ENCODE measurements around the gene PLEKHG4.

The PLEKHG4 gene

DNA sequence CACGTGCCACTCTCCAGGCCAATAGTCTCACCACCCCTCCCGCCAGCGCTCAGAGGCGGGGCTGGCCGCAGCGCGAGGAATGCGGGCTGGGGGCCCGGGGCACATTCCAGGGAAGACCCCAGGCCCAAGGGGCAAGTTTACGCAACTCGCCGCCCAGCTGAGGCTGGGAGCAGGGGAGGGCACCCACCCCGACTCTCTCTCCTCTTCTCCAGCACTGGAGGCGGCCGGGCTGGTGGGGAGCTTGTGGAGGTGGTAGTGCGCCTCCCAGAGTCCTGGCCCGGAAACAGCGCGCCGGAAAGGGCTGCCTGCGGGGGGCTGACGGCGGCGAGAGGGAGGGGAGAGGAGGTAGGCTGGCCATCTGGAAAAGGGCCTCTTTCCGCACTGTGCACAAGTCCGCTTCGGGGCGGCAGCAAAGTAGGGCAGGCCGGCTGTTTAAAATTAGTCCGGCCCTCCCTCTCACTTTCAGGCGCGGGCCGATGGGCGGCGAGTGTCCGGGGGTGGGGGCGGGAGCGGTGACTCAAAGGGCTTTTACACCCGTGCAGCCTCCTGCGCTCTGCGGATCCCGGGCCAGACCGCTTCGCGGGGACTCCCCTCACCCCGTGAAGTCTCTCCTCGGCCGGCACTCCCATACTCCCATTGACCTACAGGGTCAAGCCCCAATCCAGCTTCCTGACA, 33.1 kb upstream of the PLEKHG4 start:
- peak in 11 of 14 donors; percentile 28 to 80 (median 71) for DNase-seq

DNA sequence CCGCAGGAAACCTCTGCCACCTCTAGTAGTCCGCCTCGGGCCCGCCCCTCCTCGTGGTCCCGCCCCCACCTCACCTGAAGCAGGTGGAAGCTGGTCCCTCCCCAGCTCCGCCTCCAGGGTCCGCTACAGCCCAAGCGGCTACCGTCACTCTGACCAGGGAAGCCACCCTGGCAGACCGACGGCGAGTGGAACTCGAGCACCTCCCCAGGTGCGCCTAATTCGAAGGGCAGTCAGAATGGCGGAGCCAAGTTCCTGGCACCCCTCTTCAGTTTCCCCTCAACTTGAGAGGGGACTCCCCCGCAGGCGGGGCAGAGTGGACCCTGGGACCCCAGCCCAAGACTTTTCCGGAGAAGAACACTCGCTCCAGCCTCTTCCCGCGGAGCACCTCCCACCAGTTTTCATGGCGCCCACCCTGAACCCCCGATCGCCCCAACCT, 32.6 kb upstream of the PLEKHG4 start:
- peak in 4 of 14 donors; percentile 46 to 64 (median 55) for DNase-seq

DNA sequence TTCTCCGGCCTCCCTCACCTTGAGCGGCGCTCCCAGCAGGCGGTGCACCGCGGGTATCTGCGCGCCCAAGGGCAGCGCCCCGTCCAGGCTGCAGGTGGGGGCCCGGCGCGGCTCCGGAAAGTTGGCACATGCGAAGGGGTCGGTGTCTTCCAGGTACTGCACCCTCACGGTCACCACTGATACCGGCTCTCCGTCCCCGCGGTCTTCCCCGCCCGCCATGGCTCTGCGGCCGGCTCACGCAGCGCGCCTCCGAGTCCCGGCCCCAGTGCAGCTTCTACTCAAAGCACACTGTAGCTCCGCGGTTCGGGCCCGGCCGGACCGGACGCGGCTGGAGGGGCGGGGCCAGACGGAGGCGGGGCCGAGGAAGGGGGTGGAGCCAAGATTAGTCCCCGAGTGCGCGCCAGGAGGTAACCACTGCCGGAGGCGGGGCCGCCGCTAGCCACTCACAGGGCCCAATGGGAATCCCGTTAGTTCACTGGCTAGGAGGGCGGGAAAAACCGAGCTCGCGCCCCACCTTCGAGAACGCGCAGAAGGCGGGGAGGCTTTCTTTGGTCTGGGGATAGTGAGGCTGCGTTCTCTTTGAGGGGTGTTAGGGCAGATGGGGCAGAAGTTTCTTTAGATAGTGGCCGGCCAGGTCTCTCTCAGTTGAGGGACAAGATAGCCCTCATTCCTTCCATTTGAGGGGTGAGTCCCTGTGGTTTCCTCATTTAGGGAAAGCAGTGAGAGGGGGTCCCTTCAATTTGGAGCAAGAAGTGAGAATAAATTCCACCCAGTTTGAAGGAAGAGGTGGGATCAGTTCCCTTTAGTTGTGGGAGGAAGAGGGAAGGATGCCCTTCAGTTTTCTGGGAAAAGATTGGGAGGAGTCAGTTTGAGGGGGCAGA, 31.9 kb upstream of the PLEKHG4 start, which contains the start of gene FHOD1:
Gene FHOD1 (minus strand): TSS at position 290 of the 881 bp plus-strand sequence. CDS start 71 bp downstream, at position 219.
- DNase-seq = peak; percentile 51 to 94 (median 84)

DNA sequence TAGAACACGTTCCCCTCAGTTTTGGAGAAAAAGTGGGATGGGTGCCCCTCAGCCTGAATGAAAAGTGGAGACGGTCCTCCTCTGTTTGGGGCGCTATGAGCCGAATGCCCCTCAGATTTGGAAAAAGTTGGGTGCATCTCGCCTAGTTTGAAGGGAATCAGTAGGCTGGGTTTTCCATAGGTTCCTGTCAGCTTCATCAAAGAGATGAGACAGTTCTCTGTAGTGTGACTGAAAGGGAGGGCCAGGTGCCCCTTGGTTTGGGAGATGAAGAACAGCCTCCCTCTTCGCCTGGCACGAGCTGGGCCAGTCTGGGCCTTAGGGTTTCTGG, 31.3 kb upstream of the PLEKHG4 start:
- no peak for DNase-seq

DNA sequence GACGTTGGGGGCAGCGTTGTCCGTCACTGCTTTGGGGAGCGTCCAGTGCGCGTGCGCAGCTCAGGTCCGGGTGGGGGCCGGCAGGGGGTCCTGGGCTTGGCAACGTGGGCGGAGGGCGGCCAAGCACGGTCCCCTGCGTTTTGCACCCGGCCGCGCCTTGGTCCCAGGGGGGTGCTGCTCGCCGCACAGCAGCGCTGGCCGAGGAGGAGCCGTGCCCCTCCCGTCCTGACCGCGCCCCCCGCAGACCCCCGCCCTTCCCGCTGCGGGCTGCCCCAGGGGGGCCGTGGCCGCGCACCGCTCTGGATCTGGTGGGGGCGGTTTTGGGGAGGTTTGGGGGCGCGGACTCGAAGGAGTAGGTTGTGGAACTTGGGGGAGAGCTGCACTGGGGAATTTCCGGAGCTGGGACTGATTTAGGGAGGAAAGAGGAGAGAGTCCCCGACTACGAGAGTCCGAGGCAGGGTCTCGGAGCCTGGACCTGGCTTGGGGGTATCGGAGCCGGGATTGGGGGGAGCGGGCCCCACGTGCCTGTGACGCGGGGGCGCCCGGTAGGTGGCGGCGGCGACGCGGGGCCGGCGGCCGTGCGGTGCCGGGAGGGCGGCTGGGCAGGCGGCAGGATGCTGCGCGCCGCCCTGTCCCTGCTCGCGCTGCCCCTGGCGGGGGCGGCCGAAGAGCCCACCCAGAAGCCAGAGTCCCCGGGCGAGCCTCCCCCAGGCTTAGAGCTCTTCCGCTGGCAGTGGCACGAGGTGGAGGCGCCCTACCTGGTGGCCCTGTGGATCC, 30.7 kb upstream of the PLEKHG4 start, which contains the start of gene SLC9A5:
Gene SLC9A5 (plus strand): TSS at position 579 of the 777 bp plus-strand sequence. CDS start 36 bp downstream, at position 615.
- peak in 3 of 14 donors; percentile 15 to 49 (median 27) for DNase-seq

DNA sequence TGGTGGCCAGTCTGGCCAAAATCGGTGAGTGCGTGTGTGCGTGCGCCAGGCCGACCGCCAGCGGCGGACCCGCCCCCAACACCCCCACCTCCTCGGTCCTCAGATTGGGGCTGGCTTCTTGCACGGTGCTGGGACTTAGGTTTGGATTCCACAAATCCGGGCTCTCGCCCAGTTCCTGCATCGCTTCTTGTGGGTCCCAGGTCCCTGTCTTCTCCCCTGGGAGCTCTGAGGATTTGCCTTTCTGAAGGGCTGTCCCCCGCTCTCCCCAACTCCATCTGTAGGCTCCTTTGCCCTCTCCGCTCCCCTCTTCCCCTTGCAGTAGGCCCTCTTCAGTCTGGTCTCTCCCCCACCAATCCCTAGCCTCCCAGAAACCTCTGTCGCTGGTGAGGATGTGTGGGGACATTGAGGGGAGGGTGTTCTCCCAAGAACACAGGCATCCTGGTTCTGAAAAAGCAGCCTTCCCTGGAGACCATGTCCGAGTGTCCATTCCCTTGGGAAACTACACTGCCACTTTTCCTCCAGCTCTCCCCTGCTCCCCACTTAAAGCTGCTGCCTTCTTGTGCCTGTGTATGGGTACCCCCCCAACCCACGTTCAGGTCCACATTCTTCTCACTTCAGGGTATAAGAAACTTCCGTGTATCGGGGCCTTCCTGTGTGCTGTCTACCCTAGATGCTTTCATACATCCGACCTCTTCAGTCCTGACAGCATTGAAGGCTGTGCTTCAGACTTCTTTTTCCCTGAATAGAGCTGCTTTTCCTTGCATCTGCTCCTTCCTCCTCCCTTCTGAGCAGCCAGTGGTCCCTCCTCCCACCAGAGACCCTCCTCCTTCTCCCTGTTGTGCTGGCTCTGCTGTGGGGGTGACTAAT, 29.9 kb upstream of the PLEKHG4 start:
- peak in 1 of 14 donors; percentile 49 for DNase-seq

DNA sequence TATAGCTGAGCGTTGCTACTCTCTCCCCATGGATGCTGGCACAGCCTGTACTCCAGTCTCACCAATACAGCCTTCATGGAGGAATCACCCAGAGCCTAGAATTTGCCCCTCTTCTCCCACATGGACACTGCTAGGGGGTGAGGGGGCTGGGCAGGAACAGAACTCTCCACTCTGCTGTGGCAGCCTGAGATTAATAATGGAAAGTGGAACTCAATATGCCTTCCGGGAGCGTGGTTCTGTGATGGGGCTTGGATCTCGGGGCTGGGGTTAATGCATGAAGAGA, 29.3 kb upstream of the PLEKHG4 start:
- DNase-seq = no peak

DNA sequence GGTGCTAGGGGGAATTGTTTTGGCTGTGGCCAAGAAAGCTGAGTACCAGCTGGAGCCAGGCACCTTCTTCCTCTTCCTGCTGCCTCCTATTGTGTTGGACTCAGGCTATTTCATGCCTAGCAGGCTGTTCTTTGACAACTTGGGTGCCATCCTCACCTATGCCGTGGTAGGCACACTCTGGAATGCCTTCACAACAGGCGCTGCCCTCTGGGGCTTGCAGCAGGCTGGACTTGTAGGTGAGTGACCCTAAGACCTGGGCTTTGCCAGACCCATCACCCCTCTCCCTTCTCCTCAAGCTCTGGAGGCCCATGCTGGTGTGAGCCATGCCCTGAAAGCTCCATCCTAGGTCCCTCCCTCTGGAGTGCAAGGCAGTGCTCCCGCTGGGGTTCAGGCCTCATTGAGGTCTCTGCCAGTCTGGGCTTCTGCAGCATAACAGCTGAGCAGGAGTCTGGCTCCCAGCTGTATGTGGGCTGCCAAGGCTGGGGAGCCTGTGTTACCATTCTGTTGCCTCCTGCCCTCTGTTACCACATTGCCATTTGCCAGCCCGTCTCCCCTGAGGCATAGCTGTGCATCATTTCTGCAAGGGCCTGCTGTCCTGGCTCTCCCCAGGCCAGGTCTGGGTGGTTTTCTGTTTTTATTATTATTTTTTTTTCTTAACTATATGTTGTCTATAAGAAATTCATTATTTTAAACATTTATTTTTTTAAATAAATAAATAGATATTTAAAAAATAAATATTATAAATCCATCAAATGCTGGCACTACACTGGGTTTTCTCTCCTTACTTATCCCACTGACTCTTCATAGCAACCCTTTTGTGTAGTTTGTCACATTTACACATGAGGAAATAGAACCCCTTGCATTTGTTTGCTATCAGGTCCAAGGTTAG, 26.5 kb upstream of the PLEKHG4 start:
- peak in 6 of 14 donors; percentile 11 to 47 (median 28) for DNase-seq

DNA sequence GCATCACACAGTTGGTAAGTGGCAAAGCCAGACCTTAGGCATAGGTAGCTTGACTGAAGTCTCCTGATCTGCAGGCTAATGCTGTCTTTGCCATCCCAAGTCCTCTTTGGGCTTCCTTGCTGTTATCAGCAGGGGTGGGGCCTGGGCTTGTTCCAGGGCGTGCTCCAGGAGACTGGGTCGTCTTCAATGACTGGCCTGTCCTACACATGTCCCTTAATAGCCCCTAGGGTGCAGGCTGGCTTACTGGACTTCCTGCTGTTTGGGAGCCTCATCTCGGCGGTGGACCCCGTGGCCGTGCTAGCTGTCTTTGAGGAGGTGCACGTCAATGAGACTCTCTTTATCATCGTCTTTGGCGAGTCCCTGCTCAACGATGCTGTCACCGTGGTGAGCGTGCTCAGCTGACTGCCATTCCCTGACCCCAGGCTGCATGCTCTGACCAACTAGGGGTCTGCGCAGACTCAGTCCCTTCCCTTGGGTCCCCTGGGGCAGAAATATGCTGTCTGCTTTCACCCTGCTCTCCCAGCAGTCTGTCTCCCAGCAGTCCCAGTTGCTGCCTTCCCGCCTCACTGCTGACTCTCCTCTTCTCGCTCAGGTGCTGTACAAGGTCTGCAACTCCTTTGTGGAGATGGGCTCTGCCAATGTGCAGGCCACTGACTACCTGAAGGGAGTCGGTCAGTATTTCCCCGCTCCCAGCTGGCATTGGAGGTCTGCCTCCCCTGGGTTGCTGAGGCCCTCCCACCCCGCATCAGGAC, 24.4 kb upstream of the PLEKHG4 start:
- no peak for DNase-seq

DNA sequence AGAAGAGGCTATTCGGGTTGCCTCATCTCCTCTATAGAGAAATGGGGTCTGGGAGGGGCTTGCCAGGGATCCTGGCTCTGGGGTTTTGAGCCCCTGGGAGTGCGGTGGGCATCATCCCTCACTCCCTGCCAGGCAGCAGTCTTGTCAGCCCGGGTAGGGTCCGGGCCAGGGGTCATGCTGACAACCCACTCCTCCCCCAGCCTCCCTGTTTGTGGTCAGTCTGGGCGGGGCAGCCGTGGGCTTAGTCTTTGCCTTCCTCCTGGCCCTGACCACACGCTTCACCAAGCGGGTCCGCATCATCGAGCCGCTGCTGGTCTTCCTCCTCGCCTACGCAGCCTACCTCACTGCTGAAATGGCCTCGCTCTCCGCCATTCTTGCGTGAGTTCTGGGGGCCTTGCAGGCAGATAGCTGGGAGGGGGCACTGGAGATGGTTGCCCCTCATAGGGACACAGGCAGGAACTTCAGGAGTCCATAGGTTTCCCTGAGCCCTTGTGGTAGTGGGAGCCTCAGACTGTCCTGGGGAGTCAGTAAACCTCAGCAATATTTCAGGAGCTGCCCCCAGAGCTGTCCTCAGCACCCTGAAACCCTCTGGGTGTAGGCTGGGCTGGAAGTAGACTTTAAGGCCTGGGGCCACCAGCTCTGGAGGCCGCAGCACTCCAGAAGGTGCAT, 23.6 kb upstream of the PLEKHG4 start:
- DNase-seq = no peak

DNA sequence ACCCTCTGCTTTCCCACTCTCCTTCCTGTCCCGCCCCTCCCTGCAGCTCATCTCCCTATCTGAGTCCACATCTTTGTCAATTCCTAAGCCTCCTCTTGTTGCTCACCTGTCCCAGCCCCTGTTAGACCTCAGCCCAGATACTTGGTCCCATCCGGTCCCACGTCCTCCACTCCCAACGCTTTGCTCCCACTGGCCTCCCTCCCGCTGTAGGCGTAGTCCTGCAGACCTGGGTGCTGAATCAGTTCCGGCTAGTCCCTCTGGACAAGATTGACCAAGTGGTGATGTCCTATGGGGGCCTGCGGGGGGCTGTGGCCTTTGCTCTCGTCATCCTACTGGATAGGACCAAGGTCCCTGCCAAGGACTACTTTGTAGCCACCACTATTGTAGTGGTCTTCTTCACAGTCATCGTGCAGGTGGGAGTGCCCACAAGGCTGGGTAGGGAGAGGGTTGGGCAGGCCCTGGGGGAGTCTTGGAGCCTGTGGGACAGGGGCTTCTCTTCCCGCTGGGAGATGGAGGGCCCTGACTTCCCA, 22.6 kb upstream of the PLEKHG4 start:
- DNase-seq = no peak

DNA sequence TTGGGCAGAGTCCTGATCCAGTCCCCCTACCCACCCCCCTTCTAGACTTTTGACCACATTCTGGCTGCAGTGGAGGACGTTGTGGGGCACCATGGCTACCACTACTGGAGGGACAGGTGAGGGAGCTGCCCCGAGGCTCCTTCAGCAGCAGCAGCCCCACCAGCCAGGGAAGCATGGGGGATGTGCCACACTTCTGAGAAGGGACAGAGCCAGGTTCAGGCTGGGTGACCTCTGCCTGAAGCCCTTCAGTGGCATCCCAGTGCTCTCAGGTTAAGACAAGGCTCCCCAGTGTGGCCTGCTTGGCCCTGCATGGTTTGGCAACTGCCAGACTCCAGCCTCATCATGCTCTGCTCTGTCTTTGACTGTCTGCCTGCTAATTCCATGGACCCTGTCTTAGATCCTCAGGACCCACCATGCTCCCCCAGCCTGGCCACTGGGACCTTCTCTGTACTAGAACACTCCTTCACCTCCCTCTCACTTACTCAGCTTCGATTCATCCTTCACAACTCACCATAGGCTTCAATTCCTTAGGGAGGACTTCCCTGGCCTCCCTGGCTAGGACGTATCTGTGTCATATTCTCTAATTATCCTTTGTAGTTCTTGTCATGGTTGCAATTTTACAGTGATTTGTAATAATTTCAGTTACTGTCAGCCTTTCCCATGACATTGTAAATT, 21.7 kb upstream of the PLEKHG4 start:
- DNase-seq = no peak

DNA sequence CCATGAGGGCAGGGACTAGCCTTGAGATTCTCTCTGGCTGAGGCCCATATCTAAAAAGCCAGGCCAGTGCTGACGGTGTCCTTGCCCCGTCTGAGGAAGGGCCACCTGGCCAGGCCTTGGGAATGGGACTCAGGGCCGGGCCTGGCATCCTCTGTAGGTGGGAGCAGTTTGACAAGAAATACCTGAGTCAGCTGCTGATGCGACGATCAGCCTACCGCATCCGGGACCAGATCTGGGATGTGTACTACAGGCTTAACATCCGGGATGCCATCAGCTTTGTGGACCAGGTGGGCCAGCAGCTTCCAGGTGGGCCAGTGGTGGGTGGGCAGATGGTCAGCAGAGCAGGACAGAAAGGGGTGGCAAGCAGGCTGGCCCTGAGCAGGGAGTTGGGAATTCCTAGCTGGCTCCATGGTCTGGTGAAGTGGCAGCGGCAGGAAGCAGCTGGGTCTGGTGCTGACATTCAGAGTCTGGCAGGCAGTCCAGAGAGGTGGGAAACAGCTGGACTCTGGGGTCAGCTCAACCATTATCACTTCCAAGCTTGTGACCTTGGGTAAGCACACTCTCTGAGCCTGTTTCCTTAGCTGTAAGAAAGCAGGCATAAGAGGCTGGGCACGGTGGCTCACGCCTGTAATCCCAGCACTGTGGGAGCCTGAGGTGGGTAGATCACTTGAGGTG, 21.0 kb upstream of the PLEKHG4 start:
- DNase-seq = no peak

DNA sequence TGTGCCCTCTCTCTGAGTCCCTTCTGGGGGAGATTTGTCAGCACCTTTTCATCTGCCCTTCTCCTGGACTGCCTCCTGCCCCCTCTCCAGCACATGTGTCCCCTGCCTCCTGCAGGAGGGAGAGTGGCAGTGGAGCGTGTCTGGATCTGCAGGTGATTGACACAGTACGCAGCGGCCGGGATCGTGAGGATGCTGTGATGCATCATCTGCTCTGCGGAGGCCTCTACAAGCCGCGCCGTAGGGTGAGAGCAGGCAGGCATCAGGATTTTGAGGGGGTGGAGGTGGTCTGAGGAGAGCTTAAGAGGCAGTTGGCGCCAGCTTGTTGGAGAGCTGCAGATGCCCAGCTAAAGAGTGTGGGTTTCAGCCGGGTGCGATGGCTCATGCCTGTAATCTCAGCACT, 19.6 kb upstream of the PLEKHG4 start:
- no peak for DNase-seq

DNA sequence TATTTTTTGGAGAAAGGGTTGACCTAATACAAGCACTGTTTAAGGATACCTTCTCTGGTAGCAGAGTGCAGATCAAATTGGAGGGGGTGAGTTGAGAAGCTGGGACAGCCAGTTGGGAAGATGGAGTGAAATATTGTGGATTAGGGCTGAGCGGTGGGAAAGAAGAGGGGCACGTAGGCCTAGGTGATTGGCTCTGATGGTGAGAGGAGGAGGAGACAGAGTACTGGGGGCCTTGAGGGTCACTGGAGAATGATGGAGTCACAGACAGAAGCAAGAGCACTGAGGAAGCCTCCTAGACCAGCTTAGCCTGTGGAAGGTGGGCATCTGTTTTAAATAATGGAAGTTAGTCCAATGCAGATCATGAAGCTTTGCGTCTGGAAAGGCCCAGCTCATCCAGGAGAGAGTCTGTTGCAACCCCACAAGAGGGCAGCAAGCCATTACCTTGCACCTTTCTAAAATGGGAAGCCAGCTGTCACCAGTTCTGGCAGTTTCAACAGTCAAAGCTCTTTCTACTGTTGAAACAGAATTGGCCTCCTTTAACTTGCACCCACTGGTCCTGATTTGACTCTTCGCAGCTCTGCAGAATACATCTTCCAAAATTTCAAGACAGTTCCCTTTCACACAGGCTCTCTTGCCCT, 18.8 kb upstream of the PLEKHG4 start:
- DNase-seq = peak in 1 of 14 donors; percentile 27

DNA sequence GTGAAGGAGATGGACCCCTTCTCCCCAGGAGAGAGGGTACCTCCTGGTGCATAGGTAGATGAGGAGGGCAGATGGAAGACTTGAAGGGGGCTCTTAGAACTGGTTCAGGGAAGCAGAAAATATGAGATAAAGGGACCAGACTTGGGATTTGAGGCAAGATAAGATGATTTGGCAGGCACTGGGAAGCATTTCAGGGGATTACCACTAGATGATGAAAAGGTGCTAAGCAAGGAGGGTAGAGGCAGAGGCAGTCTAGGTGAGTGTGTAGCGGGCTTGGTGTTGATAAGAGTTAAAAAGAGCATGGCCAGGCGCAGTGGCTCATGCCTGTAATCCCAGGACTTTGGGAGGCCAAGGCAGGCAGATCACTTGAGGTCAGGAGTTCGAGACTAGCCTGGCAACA, 16.1 kb upstream of the PLEKHG4 start:
- no peak for DNase-seq

DNA sequence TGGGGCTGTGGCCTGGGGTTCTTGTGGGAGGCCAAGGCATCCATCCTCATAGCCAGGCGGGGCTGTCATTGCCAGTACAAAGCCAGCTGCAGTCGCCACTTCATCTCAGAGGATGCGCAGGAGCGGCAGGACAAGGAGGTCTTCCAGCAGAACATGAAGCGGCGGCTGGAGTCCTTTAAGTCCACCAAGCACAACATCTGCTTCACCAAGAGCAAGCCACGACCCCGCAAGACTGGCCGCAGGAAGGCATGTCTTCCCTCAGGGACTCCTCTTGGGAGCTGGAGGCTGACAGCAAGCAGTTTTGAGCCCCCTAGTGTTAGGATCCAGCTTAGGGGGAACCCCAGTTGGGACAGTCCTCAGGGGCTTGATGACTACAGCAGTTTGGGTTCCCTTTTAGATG, 15.1 kb upstream of the PLEKHG4 start:
- DNase-seq = no peak

DNA sequence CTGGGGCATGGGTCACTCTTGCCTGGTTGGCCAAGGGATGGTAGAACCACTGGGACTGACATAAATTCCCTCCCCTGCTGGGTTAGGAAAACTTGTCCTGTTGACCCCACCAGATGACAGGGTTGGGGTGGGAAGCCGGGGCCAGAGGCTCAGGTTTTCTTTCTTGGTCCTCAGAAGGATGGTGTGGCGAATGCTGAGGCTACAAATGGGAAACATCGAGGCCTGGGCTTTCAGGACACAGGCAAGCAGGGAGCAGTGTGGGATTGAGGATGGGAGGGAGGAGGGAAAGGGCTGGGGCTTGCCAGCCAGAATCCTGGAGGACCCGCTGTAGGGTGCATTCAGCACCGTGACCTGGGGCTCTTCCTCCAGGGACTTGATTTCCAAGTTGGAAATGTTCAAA, 14.5 kb upstream of the PLEKHG4 start:
- DNase-seq = no peak

Data from C1 segment of cervical spinal cord (tissue), 14 donors.